Left forelimb (tissue), 1 donor: Measurements from ENCODE around the gene HSD3B2.
"Not testable (repeated sequence)": the region's sequence is repeated elsewhere in the genome, so short reads cannot be mapped to it uniquely, and the experiment has no call there.

Experiments used
- DNase-seq: peaks from one replicate; pipeline ENCODE4 v3.0.0-alpha.2; 2018; ENCODE audit warnings: low spot score

HSD3B2 gene

DNA sequence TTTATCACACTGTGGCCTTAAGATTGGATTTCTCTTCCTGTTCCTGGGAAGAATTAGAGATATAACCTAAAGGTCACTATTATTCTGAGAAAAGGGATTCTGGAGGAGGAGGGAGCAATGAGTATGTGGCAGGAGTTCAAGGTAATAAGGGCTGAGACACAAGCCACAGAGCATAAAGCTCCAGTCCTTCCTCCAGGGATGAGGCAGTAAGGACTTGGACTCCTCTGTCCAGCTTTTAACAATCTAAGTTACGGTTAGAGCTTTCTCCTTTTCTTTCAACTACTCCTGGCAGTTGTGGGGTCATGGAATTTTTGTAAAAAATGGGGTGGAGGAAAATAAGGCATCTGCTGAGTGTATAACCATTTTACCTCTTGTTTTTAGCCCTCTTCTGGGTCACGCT, at the start of gene HSD3B2:
Gene HSD3B2, plus strand, starts transcription at position 201 of the 400 bp plus-strand sequence. CDS start 270 bp downstream, outside the sequence.
- no peak for DNase-seq

GRCh38 chr1:119366424-119366823, 48.5 kb upstream of the HSD3B2 start:
- no peak for DNase-seq

DNA sequence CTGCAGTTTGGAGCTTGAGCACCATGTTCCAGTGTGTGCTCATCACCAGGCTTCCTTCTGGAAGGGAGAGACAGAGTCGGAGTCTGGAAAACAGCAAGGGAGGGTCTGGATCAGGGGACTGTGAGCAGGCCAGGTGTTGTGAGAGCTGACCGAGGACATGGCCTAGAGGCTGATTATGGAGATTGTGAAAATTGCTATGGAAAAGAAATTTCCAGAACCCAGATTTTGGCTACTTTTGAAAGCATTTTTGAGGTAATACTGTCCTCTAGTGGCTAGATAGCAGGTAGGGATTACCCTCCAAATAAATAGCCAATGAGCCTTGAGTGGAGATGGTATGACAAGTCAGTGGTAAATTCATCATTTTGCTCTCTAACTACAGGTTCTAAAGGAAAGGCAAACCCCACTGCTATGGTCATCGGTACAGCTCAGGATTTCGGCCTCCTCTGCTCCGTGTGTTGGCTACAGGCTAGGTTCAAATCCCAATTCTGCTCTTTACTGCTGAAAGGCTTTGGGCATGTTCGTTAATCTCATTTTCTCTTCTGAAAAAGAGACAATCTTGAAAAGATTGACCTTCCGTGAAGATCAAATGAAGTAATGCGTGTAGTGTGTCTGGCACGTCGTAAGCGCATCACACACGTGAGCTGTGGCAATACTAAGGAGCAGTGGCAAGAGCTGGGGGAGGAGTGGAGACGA, 47.4 kb upstream of the HSD3B2 start:
- DNase-seq = no peak

GRCh38 chr1:119368554-119368953, 46.4 kb upstream of the HSD3B2 start, which contains the start of gene HAO2:
HAO2 (plus strand) TSS chr1:119368785; CDS start chr1:119381086, 12,301 bp downstream.
- DNase-seq = no peak

- no peak for DNase-seq
Measured at GRCh38 chr1:119370748-119371147, 44.2 kb upstream of the HSD3B2 start.

- no peak for DNase-seq
Measured at GRCh38 chr1:119371815-119372214, 43.1 kb upstream of the HSD3B2 start.

GRCh38 chr1:119372503-119373086, 42.4 kb upstream of the HSD3B2 start:
- no peak for DNase-seq

DNA sequence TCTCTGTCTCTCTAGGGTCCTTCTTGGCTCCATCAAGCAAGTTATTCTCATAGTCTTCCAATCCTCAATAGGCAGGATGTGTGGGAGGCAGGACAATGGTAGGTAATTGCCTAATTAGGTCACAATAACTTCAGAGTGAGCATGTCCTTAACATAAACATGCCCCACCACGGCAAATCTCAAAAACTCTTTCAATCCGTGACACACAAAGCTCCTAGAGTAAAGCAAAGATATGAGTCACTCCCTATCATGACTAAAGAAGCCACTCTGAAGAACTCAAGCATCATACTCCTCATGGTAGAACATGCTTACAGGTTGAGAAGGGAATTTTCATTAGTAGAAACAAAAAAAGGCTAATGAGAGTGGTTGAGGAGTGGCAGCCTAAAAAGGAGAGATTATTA, 41.5 kb upstream of the HSD3B2 start:
- no peak for DNase-seq

DNA sequence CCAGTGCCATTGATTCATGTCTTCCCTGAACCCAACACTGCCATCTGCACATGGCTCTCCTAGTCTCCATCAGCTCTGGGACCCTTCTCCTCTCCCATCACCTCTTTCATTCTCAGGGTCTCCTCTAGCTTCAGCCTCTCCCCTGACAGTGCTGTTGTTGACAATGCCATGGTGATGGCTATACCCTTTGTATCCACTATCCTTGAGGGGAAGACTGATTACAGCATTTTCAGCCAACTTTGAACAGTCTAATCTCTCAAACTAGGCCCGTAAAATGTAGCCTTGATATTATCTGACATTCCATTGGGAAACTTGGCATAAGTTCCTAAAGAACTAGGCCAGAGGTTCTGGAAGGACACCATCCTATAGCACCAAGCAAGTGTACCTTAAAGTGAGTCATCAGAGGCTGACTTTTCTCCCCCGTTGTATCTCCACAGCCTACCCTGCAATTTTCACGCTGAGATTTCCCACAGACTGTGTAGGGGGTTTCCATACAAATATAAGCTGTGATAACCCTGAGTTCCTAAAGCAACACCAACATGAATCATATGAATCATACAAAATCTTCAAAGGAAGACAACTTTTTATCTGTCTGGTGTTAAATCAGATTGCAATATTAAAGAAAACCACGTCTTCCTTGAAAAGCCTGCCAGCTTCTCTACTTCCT, 40.6 kb upstream of the HSD3B2 start:
- no peak for DNase-seq

DNA sequence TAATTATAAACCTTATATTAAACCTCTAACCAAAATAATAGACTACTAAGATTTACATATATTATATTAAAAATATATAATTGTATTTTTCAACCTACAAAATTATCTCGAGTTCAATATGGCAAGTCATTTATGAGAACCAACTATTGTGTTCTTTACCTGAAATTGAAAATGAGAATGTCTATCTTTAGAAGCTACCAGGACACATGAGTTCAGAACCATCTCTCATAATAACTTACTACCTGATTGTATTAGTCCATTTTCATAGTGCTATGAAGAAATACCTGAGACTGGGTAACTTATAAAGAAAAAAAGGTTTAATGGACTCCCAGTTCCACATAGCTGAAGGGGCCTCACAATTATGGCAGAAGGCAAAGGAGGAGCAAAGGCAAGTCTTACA, 39.6 kb upstream of the HSD3B2 start:
- DNase-seq = no peak

DNA sequence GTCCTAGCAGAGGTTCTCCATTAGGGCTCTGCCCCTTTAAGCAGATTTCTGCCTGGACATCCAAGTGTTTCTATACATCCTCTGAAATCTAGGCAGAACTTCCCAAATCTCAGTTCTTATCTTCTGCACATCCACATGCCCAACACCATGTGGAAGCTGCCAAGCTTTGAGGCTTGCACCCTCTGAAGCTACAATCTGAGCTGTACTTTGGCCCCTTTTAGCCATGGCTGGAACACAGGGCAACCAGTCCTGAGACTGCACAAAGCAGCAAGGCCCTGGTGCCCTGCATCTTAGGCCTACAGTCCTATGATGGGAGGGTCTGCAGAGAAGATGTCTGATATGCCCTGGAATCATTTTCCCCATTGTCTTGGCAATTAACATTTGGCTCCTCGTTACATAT, 38.4 kb upstream of the HSD3B2 start:
- DNase-seq = no peak

DNA sequence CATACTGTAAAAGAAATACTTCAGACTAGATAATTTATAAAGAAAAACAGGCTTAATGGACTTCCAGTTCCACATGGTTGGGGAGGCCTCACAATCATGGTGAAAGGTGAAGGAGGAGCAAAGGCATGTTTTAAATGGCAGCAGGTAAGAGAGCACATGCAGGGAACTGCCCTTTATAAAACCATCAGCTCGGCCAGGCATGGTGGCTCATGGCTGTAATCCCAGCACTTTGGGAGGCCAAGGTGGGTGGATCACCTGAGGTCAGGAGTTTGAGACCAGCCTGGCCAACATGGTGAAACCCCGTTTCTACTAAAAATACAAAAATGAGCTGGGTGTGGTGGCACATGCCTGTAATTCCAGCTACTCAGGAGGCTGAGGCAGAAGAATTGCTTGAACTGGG, 37.4 kb upstream of the HSD3B2 start:
- not testable (repeated sequence) for DNase-seq

GRCh38 chr1:119379117-119379516, 35.8 kb upstream of the HSD3B2 start:
- DNase-seq = no peak

DNA sequence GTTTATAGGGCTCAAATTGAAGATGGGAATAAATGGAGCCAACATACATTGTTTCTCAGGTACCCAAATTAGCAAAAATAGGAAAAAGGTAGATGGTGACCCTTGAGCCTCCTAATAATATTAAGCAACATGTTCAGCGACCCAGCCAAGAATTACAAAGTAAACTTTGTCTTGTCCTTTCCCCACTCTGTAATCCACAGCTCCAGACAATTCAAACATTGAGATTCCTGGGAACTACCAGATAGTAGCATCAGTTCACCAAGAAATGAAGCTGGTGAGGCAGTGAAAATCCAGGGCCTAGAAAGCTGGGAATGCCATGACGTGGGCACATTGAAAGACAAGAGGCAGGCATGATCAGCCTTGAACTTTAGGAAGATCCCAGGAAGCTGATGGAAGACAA, 34.6 kb upstream of the HSD3B2 start:
- no peak for DNase-seq

DNA sequence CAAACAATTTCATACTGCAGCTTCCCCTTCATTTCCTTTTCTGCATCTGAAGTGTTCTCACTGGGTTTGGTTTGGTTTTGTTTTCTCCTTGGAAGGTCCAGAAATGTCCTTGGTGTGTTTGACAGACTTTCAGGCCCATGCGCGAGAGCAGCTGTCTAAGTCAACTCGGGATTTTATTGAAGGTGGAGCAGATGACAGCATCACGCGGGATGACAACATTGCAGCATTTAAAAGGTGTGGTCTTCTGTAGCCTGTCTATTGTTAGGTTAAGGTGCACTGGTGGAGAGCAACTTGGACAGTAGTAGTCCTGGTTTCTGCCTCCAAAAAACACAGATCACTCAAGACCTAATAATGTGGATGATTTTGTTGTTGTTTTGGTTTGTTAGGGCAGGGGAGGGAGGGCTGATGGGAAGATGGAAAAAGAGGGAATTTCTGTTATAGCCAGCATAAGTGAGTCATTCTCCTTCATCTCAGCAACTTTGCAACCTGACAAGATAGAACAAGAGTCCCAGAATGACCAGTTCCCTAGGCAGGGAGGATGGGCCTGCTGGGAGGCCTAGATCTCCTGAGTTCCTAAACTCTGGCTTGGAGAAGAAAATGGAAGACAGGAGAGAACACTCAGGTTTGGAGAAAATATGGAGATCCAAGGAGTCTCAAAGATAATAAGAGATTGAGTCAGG, 33.8 kb upstream of the HSD3B2 start:
- no peak for DNase-seq

- no peak for DNase-seq
Measured at GRCh38 chr1:119384591-119384990, 30.4 kb upstream of the HSD3B2 start.

DNA sequence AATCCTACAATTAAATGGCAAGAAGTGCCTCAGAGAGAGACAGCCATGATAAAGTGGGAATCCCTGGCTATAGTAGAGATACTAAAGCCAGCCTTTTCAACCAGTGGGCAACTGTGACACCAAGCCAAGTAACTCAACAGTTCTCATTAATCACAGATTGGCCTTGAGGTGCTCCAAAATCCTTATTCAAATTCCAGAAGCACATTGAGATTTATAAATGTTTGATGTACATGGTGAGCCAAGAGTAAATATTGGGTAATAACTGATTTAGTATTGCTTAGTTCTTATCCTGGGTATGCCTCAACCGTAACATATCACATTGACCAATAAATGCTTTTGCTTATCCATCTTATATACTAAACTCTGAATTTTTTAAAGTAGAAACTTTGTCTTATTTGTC, 29.3 kb upstream of the HSD3B2 start:
- DNase-seq = no peak

- DNase-seq = no peak
Measured at GRCh38 chr1:119387858-119388257, 27.1 kb upstream of the HSD3B2 start.

GRCh38 chr1:119388450-119388849, 26.5 kb upstream of the HSD3B2 start:
- DNase-seq = no peak

DNA sequence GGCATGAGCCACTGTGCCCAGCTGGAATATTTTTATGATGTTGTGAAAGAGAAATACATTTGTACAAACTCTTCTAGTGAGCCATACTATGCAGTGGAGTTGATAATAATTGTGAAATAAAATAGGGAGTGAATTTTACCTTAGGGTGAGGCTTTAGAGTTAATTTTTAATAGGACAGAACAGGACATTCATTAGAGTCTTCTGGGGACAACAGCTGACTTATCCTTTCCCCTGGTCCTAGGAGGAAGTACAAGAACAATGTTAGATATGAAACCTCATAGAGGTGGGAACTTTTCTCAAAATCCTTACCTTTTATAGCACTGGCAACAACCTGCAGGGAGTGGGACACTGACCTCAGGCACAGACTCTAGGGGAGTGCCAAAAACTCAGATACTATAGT, 24.4 kb upstream of the HSD3B2 start:
- no peak for DNase-seq

DNA sequence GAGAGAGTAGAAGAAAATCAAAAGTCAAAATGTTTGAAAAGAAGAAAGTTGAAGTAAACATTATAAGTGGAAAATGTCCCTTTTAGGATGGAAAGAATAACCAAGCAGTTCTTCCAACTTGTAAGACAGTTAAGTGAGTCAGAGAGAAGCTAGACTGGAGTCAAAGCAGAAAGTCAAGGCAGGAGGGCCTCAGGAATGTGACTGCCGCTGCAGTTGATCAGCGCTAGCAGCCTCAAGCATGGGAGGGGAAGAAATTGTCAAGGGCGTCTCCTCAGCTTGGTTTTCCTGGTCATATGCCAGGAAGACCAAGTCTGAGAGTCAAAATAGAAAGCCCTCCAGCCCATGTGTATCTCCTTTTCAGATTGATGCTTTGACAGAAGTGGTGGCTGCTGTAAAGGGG, 23.2 kb upstream of the HSD3B2 start:
- DNase-seq = no peak

DNA sequence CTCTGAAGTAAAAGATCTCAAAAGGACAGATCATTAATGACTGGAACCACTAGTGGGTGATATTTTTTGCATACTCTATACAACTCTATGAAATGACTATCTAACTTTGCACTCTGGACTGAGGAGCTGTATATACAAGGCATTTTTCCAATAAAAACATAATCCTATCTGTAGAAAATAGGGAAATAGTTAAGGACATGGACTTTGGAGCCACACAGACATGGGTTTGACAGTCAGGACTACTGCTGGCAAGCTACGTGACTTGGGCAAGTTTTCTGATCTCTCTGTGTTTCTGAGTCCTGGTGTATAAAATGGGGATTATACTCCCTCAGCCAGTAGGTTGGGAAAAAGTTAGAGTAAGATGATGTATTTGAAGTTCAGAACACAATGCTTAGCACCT, 20.9 kb upstream of the HSD3B2 start:
- no peak for DNase-seq

GRCh38 chr1:119396982-119397381, 18.0 kb upstream of the HSD3B2 start:
- DNase-seq = no peak
